Measurements from ENCODE around the gene DAB1.

The DAB1 gene

GRCh38 chr1:57210881-57211280 lies 213.0 kb downstream of the DAB1 start:
- no peak for DNase-seq

- DNase-seq: no peak
These were observed 214.4 kb downstream of the DAB1 start for GRCh38 chr1:57209495-57209894.

GRCh38 chr1:57208741-57209302 lies 215.0 kb downstream of the DAB1 start:
- no peak for DNase-seq

- no peak for DNase-seq
These were observed 217.8 kb downstream of the DAB1 start for GRCh38 chr1:57206038-57206437.

- no peak for DNase-seq
These were observed 218.7 kb downstream of the DAB1 start for GRCh38 chr1:57204942-57205787.

GRCh38 chr1:57204091-57204490 lies 219.8 kb downstream of the DAB1 start:
- DNase-seq: no peak

GRCh38 chr1:57202241-57202640 lies 221.6 kb downstream of the DAB1 start:
- no peak for DNase-seq

- DNase-seq: no peak
These were observed 224.9 kb downstream of the DAB1 start for GRCh38 chr1:57198912-57199311.

GRCh38 chr1:57195436-57195941 lies 228.4 kb downstream of the DAB1 start:
- DNase-seq: no peak

GRCh38 chr1:57192222-57192621 lies 231.6 kb downstream of the DAB1 start:
- no peak for DNase-seq

- DNase-seq: no peak
These were observed 233.0 kb downstream of the DAB1 start for GRCh38 chr1:57190898-57191297.

GRCh38 chr1:57188168-57188567 lies 235.7 kb downstream of the DAB1 start:
- DNase-seq: no peak

GRCh38 chr1:57186455-57186854 lies 237.4 kb downstream of the DAB1 start:
- no peak for DNase-seq

- no peak for DNase-seq
These were observed 244.9 kb downstream of the DAB1 start for GRCh38 chr1:57179001-57179400.

GRCh38 chr1:57175506-57175905 lies 248.4 kb downstream of the DAB1 start:
- DNase-seq: no peak

GRCh38 chr1:57172040-57172439 lies 251.8 kb downstream of the DAB1 start:
- DNase-seq: no peak

- no peak for DNase-seq
These were observed 255.9 kb downstream of the DAB1 start for GRCh38 chr1:57167997-57168396.

GRCh38 chr1:57165546-57165945 lies 258.3 kb downstream of the DAB1 start:
- no peak for DNase-seq

GRCh38 chr1:57164584-57164983 lies 259.3 kb downstream of the DAB1 start:
- DNase-seq: no peak

- no peak for DNase-seq
These were observed 260.1 kb downstream of the DAB1 start for GRCh38 chr1:57163789-57164188.

GRCh38 chr1:57163325-57163724 lies 260.5 kb downstream of the DAB1 start:
- no peak for DNase-seq

- DNase-seq: no peak
These were observed 261.1 kb downstream of the DAB1 start for GRCh38 chr1:57162607-57163261.

- DNase-seq: no peak
These were observed 263.3 kb downstream of the DAB1 start for GRCh38 chr1:57160594-57160993.

- DNase-seq: no peak
These were observed 265.3 kb downstream of the DAB1 start for GRCh38 chr1:57158604-57158998.

All from GF-D8 (cell line).